Sigmoid colon (tissue), 4 donors: Measurements from ENCODE around the gene SLC30A9.

Source experiments
- CTCF ChIP-seq, 4 experiments: fragments of 450-650 bp in 3 of 4; fragments of 200-600 bp in 1 of 4; IDR thresholded peaks; one replicate each; pipeline ENCODE4 v1.5.1; 2016 to 2019; ENCODE audit warnings: antibody characterized with exemption in 4 of 4, mild to moderate bottlenecking in 3 of 4, moderate library complexity in 2 of 4
- EP300 ChIP-seq, 4 donors: sonication (generic); formaldehyde crosslinking; IDR thresholded peaks; one replicate each; pipeline ENCODE4 v1.6.1; 2017; ENCODE audit warnings: antibody characterized with exemption in 4 of 4
- POLR2A ChIP-seq, 2 donors: fragments of 450-650 bp; IDR thresholded peaks; one replicate each; pipeline ENCODE4 v1.6.1; 2016; ENCODE audit warnings: antibody characterized with exemption in 2 of 2, mild to moderate bottlenecking in 2 of 2, moderate library complexity in 2 of 2
- POLR2AphosphoS5 ChIP-seq, 4 donors: sonication (generic); formaldehyde crosslinking; IDR thresholded peaks; one replicate each; pipeline ENCODE4 v1.6.1; 2017; ENCODE audit warnings: antibody characterized with exemption in 4 of 4

GRCh38 chr4:42066402-42066801, 76.1 kb downstream of the SLC30A9 start:
- TF ChIP-seq EP300 (IDR thresholded peaks at IDR 0.05): no peak
- TF ChIP-seq CTCF (IDR thresholded peaks at IDR 0.05): no peak
- no peak for TF ChIP-seq POLR2A (IDR thresholded peaks at IDR 0.05)
- TF ChIP-seq POLR2AphosphoS5 (IDR thresholded peaks at IDR 0.05): no peak
